Amniotic epithelial cell (primary cell): ENCODE data around the gene RAB3C.

ENCODE experiments used
- DNase-seq: peaks from one replicate; pipeline ENCODE4 v3.0.0-alpha.2; 2010; ENCODE audit warnings: low read depth

Gene RAB3C

GRCh38 chr5:58886315-58887207, 303.7 kb downstream of the RAB3C start:
- DNase-seq, result peak; percentile 94

DNA sequence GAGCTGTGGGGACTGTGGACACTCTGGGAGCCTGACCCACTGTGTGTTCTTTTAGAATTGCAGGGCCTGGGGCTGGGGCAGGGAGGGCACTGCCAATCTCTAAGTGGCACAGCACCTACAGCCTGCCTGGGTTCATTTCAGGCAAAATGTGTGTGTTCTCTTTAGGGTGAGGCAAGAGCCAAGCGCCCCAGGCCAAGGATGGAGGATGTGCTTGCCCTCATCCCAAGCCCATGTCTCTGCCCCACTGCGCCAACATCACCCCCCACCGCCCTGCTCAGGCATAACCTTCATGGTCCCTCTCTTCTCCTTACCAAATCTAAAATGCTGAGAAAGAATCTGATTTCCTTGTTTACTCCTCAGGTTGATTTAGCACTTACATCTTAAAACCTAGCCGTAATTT, 304.4 kb downstream of the RAB3C start:
- DNase-seq, result no peak

- peak; percentile 44 for DNase-seq
These were observed 305.0 kb downstream of the RAB3C start for GRCh38 chr5:58887721-58888409.

GRCh38 chr5:58890265-58890664, 307.4 kb downstream of the RAB3C start:
- no peak for DNase-seq

- no peak for DNase-seq
These were observed 307.8 kb downstream of the RAB3C start for GRCh38 chr5:58890701-58891085.

- peak; percentile 96 for DNase-seq
These were observed 308.5 kb downstream of the RAB3C start for GRCh38 chr5:58891086-58891970.

- no peak for DNase-seq
These were observed 309.1 kb downstream of the RAB3C start for GRCh38 chr5:58891971-58892343.

GRCh38 chr5:58893551-58893950, 310.7 kb downstream of the RAB3C start:
- DNase-seq, result no peak

- DNase-seq, result no peak
These were observed 315.1 kb downstream of the RAB3C start for GRCh38 chr5:58898006-58898405.

- no peak for DNase-seq
These were observed 315.7 kb downstream of the RAB3C start for GRCh38 chr5:58898538-58898937.

- no peak for DNase-seq
These were observed 318.4 kb downstream of the RAB3C start for GRCh38 chr5:58901271-58901670.

DNA sequence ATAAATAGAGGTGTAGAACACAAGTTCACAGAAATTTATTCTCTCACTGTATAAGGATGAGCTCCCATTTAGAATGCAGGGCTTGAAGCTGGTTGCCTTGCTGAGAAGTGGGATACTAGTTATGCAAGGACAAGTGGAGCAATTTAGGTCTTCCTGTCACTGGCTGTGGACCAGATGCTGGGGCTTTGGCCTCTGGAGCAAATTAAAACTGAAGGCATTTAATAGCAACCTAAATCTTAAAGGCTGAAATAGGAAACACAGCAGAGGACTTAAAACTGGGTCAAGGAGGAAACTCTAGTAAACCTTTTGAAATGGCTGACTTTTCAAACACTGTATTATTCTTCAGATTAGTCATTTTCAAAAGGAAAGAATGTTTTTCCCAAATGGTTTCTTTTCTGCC, 319.4 kb downstream of the RAB3C start:
- no peak for DNase-seq

DNA sequence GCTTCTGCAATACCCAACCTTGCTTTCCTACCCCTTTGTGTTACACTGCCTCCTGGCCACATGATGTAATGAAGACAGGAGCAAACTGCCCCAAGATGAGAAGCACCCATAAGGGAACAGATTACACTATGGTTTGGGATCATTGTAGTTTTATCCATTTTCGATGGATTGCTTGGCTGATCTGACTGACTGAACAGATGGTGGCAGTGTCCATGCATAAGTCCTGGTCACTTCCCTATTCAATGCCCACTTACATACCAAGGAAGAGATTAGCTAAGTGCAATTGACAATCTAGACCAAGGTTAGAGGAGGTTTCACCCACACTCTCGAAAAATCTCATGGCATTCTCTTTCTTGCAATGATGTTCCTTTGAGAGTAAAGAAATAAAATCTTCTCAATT, 319.9 kb downstream of the RAB3C start:
- no peak for DNase-seq

GRCh38 chr5:58904737-58905136, 321.9 kb downstream of the RAB3C start:
- DNase-seq, result no peak

DNA sequence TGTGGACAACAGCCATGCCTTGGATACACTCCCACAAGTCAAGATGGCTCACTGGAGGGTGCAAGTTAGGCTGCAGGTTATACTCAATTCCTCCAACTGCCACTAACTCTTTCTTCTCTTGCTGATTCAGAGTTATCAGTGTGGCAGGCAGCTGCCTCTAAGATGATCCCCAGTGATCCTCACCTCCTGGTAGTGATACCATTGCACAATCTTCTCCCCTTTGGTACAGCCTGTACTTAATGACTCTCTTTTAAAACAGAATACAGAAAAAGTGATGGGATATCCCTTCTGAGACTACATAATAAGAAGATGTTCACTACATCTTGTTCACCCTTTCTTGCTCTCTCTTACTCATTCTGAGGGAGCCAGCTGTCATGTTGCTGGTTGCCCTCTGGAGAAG, 323.1 kb downstream of the RAB3C start:
- peak; percentile 82 for DNase-seq
